MCF 10A (cell line): Measurements from ENCODE around the gene CEP89. TPM values are rescaled to one million over a fixed set of nuclear protein-coding genes. Genes with fewer than 3 reads are reported as not detected.
"Not testable (repeated sequence)": the region's sequence is repeated elsewhere in the genome, so short reads cannot be mapped to it uniquely, and the experiment has no call there.

Experiments used
- BruUV-seq: library from RNA; stranded (reverse); fragments of 400-500 nt; replicated peaks from 2 replicates; lab custom pipeline; 2021; lab: Mats Ljungman, UMichigan
- CTCF ChIA-PET: fragments of 300-600 bp; sonication (Branson Sonifier 250); formaldehyde crosslinking; extraction: SDS; loops from one replicate; lab custom pipeline; 2021; ENCODE audit warnings: antibody characterized with exemption, inconsistent platforms; lab: Yijun Ruan, JAX
- POLR2A ChIA-PET: fragments of 300-600, 350-650 bp; sonication (Branson Sonifier 250); formaldehyde crosslinking; extraction: SDS; loops from one replicate; lab custom pipeline; 2020; ENCODE audit warnings: antibody characterized with exemption, inconsistent platforms; lab: Yijun Ruan, JAX
- DNase-seq: peaks from one replicate; pipeline ENCODE4 v3.0.0-alpha.2; 2018; ENCODE audit not compliant: unreplicated experiment
- H3K27ac Mint-ChIP-seq: one replicate; pipeline ENCODE4 v1.8.0; 2022; ENCODE audit warnings: mild to moderate bottlenecking, low read depth, mixed read lengths; ENCODE audit not compliant: unreplicated experiment
- H3K27me3 Mint-ChIP-seq: one replicate; pipeline ENCODE4 v1.8.0; 2022; ENCODE audit warnings: mixed read lengths; ENCODE audit not compliant: insufficient read depth, unreplicated experiment
- H3K36me3 Mint-ChIP-seq: one replicate; pipeline ENCODE4 v1.8.0; 2022; ENCODE audit warnings: mild to moderate bottlenecking, moderate library complexity, mixed read lengths; ENCODE audit not compliant: insufficient read depth, unreplicated experiment
- H3K4me1 Mint-ChIP-seq: one replicate; pipeline ENCODE4 v1.8.0; 2022; ENCODE audit warnings: mixed read lengths; ENCODE audit not compliant: insufficient read depth, unreplicated experiment
- H3K4me3 Mint-ChIP-seq: one replicate; pipeline ENCODE4 v1.8.0; 2022; ENCODE audit warnings: mild to moderate bottlenecking, moderate library complexity, mixed read lengths; ENCODE audit not compliant: unreplicated experiment
- H3K9me3 Mint-ChIP-seq: one replicate; pipeline ENCODE4 v1.8.0; 2022; ENCODE audit warnings: mixed read lengths; ENCODE audit not compliant: unreplicated experiment
- intact Hi-C: fragments of 100-400 bp; cut with micrococcal nuclease; formaldehyde crosslinking; loops from 2 replicates; pipeline ENCODE4 v1.14.1; 2022
- total RNA-seq: library from RNA; stranded (reverse); gene quantifications from 2 replicates; pipeline ENCODE4 v1.2.3, GENCODE V29; 2022
- TF ChIP-seq, protein P1 (sequence below): fragments of 200-600 bp; IDR thresholded peaks from one replicate; pipeline ENCODE4 v1.8.0; 2022; ENCODE audit warnings: antibody characterized with exemption, mild to moderate bottlenecking; ENCODE audit not compliant: unreplicated experiment

Gene CEP89
- total RNA-seq, 1 experiment from 2014 or later: 24.7 TPM

- H3K4me3 Mint-ChIP-seq: no peak overlapping the region
- intact Hi-C loops: no loop called here
- no peaks in the 10 kb centered on the region for H3K9me3 Mint-ChIP-seq
- TF ChIP-seq, protein P1, sequence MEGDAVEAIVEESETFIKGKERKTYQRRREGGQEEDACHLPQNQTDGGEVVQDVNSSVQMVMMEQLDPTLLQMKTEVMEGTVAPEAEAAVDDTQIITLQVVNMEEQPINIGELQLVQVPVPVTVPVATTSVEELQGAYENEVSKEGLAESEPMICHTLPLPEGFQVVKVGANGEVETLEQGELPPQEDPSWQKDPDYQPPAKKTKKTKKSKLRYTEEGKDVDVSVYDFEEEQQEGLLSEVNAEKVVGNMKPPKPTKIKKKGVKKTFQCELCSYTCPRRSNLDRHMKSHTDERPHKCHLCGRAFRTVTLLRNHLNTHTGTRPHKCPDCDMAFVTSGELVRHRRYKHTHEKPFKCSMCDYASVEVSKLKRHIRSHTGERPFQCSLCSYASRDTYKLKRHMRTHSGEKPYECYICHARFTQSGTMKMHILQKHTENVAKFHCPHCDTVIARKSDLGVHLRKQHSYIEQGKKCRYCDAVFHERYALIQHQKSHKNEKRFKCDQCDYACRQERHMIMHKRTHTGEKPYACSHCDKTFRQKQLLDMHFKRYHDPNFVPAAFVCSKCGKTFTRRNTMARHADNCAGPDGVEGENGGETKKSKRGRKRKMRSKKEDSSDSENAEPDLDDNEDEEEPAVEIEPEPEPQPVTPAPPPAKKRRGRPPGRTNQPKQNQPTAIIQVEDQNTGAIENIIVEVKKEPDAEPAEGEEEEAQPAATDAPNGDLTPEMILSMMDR: no peak
- ChIA-PET CTCF (no interaction called here), POLR2A (no interaction called here)
- H3K27me3 Mint-ChIP-seq: no peaks in the 10 kb centered on the region
- no peaks in the 10 kb centered on the region for H3K36me3 Mint-ChIP-seq
- no peaks in the 10 kb centered on the region for H3K4me1 Mint-ChIP-seq
- H3K27ac Mint-ChIP-seq: no peak overlapping the region
- no TSS peak for BruUV-seq
- no peak for DNase-seq
These were observed 114.2 kb downstream of the CEP89 start for GRCh38 chr19:32857584-32857983.

DNA sequence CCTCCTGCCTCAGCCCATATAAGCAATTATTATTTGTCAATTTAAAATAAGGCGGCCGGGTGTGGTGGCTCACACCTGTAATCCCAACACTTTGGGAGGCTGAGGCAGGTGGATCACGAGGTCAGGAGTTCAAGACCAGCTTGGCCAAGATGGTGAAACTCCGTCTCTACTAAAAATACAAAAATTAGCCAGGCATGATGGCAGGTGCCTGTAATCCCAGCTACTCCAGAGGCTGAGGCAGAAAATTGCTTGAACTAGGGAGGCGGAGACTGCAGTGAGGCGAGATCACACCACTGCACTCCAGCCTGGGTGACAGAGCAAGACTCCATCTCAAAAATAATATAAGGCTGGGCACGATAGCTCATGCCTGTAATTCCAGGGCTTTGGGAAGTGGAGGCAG is 114.9 kb downstream of the CEP89 start:
- DNase-seq, H3K27me3 Mint-ChIP-seq, H3K9me3 Mint-ChIP-seq, H3K4me3 Mint-ChIP-seq, BruUV-seq, H3K36me3 Mint-ChIP-seq, H3K4me1 Mint-ChIP-seq, intact Hi-C loops, POLR2A ChIA-PET, H3K27ac Mint-ChIP-seq: not testable (repeated sequence)
- CTCF ChIA-PET: interaction anchor here (0.8 kb wide), 1 partner anchor 921 kb away, joined by 3 read pairs; no protein-coding TSS in a partner anchor

DNA sequence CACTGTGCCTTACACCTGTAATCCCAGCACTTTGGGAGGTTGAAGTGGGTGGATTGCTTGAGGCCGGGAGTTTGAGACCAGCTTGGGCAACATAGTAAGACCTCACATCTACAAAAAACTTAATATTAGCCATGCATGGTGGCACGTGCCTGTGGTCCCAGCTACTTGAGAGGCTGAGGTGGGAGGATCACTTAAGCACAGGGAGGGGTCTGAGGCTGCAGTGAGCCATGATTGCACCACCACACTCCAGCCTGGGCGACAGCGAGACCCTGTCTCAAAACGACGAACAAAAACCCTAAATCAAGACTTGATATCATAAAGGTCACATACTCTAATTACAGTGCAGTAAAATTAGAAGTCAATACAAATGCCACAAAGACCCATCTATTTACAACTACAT is 119.5 kb downstream of the CEP89 start:
- no peaks in the 10 kb centered on the region for H3K4me1 Mint-ChIP-seq
- no peaks in the 10 kb centered on the region for H3K27me3 Mint-ChIP-seq
- H3K27ac Mint-ChIP-seq: no peak overlapping the region
- no peak for DNase-seq
- intact Hi-C loops: no loop called here
- ChIA-PET CTCF (no interaction called here), POLR2A (no interaction called here)
- H3K4me3 Mint-ChIP-seq: no peak overlapping the region
- no peaks in the 10 kb centered on the region for H3K9me3 Mint-ChIP-seq
- BruUV-seq: no TSS peak
- no peaks in the 10 kb centered on the region for H3K36me3 Mint-ChIP-seq
- TF ChIP-seq, protein P1: no peak

DNA sequence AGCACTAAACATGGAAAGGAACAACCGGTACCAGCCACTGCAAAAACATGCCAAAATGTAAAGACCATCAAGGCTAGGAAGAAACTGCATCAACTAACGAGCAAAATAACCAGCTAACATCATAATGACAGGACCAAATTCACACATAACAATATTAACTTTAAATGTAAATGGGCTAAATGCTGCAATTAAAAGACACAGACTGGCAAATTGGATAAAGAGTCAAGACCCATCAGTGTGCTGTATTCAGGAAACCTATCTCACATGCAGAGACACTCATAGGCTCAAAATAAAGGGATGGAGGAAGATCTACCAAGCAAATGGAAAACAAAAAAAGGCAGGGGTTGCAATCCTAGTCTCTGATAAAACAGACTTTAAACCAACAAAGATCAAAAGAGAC is 123.7 kb downstream of the CEP89 start:
- H3K27ac Mint-ChIP-seq, H3K4me3 Mint-ChIP-seq, POLR2A ChIA-PET, intact Hi-C loops, DNase-seq, H3K36me3 Mint-ChIP-seq, BruUV-seq, H3K4me1 Mint-ChIP-seq, CTCF ChIA-PET, H3K9me3 Mint-ChIP-seq, H3K27me3 Mint-ChIP-seq: not testable (repeated sequence)

DNA sequence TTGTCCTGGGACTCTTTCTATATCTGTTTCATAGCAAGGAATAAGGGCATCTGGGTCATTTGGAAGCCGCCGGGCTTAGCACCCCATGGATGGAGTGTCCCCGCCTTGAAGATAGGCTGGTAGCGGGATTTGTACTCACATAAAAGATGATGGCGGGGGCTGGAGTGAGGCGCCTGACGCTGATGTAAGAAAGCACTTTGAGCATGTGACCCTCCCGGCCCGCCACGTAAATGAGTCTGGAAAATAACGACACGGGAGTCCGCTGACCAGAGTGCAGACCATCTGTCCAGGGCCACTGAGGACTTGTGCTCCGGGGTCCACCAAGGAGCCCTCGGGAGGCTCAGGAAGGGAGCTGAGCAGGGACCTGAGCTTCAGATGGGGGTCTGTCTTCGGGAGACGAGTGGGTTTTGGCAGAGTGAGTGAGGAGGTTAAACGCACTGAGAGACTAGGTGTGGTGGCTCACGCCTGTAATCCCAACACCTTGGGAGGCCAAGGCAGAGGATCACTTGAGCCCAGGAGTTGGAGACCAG is 128.0 kb downstream of the CEP89 start:
- TF ChIP-seq, protein P1: no peak
- no peak for DNase-seq
- POLR2A ChIA-PET: no interaction called here
- no peaks in the 10 kb centered on the region for H3K36me3 Mint-ChIP-seq
- peaks cover 6% of the 10 kb centered on the region for H3K9me3 Mint-ChIP-seq
- BruUV-seq: no TSS peak
- intact Hi-C loops: no loop called here
- H3K4me3 Mint-ChIP-seq: no peak overlapping the region
- CTCF ChIA-PET: no interaction called here
- no peak overlapping the region for H3K27ac Mint-ChIP-seq
- no peaks in the 10 kb centered on the region for H3K4me1 Mint-ChIP-seq
- no peaks in the 10 kb centered on the region for H3K27me3 Mint-ChIP-seq
